SJSA1 (cell line): ENCODE data around the gene FRMD5. TPM values are rescaled to one million over a fixed set of nuclear protein-coding genes. Genes with fewer than 3 reads are reported as not detected.
A peak's percentile ranks its signal among the peaks of the same experiment; 100 is the strongest.

ENCODE experiments used
- DNase-seq, 2 experiments: peaks; one replicate each; pipeline ENCODE4 v3.0.0-alpha.2; 2015 to 2020; ENCODE audit warnings: low spot score in 2 of 2, low read depth in 1 of 2
- H3K27ac ChIP-seq: fragments of 250-450 bp; sonication (Bioruptor Pico); 2 replicates; pipeline ENCODE4 v1.5.1; 2020; ENCODE audit warnings: mild to moderate bottlenecking, moderate library complexity
- H3K27me3 ChIP-seq: fragments of 250-450 bp; sonication (Bioruptor Pico); replicated peaks from 2 replicates; pipeline ENCODE4 v1.5.1; 2020; ENCODE audit warnings: mild to moderate bottlenecking, moderate library complexity
- H3K36me3 ChIP-seq: fragments of 250-450 bp; sonication (Bioruptor Pico); 2 replicates; pipeline ENCODE4 v1.5.1; 2020; ENCODE audit warnings: mild to moderate bottlenecking
- H3K4me1 ChIP-seq: fragments of 250-450 bp; sonication (Bioruptor Pico); replicated peaks from 2 replicates; pipeline ENCODE4 v1.6.1; 2021; ENCODE audit warnings: mild to moderate bottlenecking
- H3K4me3 ChIP-seq: fragments of 250-450 bp; sonication (Bioruptor Pico); 2 replicates; pipeline ENCODE4 v1.5.1; 2020; ENCODE audit warnings: mild to moderate bottlenecking
- H3K9me3 ChIP-seq: fragments of 250-450 bp; sonication (Bioruptor Pico); replicated peaks from 2 replicates; pipeline ENCODE4 v1.5.1; 2020; ENCODE audit warnings: mild to moderate bottlenecking
- total RNA-seq: library from RNA; depleted of rRNA; stranded (reverse); fragments of >200 nt; shearing (Covaris generic); gene quantifications from 2 replicates; pipeline ENCODE4 v1.2.3, GENCODE V29; 2014

The FRMD5 gene
- total RNA-seq, 1 experiment from 2014 or later = 3.8 TPM

- no peaks in the 10 kb centered on the region for H3K27me3 ChIP-seq
- H3K4me1 ChIP-seq = peaks cover 42% of the 10 kb centered on the region
- H3K4me3 ChIP-seq = no peak overlapping the region
- DNase-seq = peak; percentile 76 to 83
- H3K9me3 ChIP-seq = no peaks in the 10 kb centered on the region
- peak overlapping the region; percentile 69 for H3K27ac ChIP-seq
- H3K36me3 ChIP-seq = no peaks in the 10 kb centered on the region; the same call in 1 of the 2 replicates
These were observed 283.8 kb downstream of the FRMD5 start for GRCh38 chr15:43911235-43911781.

DNA sequence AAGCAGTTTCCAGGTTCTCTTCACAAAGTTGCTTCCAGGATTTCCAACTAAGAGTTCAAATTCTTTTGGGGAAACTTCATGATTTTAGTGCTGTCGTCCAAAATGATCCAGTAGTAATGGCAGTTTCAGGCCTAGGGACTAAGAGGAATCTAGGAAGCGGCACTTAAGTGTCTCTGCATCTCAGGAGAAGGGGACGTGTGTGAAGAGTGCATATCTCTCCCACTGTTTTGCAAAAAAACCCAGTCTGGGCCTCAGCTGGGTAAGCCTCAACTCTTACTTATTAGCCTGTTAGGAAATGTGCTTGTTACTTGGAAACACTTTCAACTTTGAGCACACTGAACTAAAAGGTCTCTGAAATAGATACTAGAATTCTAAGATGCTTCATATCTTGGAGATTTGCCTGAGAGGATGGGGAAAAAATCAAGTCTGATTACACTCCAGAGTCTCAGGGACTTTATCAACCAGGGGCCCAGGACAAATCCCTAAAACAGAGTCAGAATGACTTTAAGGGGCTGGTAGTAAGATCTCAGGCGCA lies 286.5 kb downstream of the FRMD5 start:
- H3K27ac ChIP-seq = no peak overlapping the region

DNA sequence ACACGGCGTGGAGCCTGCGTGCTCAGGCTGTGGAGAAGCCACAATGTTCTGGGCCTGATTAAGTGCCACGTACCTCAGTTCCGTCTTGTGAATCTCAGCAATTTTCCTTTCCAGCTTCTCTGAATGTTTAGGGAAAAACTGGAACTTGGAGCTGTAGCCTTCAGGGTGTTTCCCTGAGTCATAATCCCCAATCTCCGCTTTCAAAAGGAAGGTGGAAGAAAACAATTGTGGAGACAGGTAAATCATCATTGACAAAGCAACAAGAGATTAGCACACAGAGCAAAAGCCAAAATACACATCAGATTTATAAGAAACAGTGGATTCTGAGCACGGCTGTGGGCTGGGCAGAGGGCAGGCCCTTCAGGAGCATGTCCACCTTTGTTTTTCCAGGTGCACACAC lies 289.3 kb downstream of the FRMD5 start:
- Histone ChIP-seq H3K9me3 (no peaks in the 10 kb centered on the region), H3K36me3 (no peaks in the 10 kb centered on the region), H3K4me3 (no peak overlapping the region), H3K27ac (no peak overlapping the region), H3K27me3 (no peaks in the 10 kb centered on the region), H3K4me1 (peaks cover 13% of the 10 kb centered on the region)
- DNase-seq = no peak

More for the DNA sequence above, 286.5 kb downstream of the FRMD5 start:
- peaks cover 40% of the 10 kb centered on the region for H3K4me1 ChIP-seq
- no peaks in the 10 kb centered on the region; the same call in 1 of the 2 replicates for H3K36me3 ChIP-seq
- H3K27me3 ChIP-seq = no peaks in the 10 kb centered on the region
- no peak overlapping the region for H3K4me3 ChIP-seq
- no peaks in the 10 kb centered on the region for H3K9me3 ChIP-seq
- DNase-seq = no peak

DNA sequence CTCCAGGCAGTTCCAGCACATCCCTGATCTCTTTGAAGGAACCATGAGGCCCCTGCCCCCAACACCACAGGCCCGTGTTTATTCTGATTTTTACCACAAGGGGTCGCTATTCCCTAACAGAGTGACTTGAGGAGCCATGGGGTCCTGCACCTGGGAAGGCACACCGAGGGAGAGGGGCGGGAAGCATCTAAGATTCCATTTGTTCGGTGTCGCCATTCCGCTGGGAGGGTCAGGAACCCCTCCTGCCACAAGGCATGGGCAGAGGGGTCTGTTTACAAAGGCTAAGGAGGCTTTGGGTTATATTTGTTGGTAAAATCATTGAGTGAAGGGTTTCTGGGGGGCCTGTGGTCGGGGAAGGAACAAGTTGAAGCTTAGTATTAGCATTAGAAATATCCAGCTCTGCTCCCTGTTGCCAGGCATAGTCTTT lies 291.2 kb downstream of the FRMD5 start:
- peak; percentile 75 to 79 for DNase-seq
- peaks cover 11% of the 10 kb centered on the region for H3K4me1 ChIP-seq

DNA sequence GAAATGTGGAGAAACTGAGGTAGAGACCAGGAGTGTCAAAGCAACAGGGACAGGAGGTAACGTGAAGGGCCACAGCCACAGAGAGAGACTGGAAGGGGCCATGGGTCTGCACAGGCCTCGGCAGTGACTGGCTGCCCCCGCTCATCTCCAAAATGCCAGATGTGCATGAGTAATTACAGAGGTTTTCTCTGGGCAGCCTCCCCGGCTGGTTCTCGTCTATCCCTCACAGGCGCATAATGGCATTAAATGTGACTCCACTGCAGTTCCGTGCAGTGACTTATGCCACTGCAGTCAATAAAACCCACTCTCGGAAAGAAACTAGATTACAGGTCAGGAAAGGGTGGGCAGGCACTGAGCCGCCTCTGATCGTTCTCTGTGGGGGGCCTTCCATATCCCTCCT lies 293.6 kb downstream of the FRMD5 start:
- Histone ChIP-seq H3K4me3 (no peak overlapping the region), H3K9me3 (no peaks in the 10 kb centered on the region), H3K4me1 (peaks cover 11% of the 10 kb centered on the region), H3K27ac (no peak overlapping the region), H3K36me3 (no peaks in the 10 kb centered on the region), H3K27me3 (no peaks in the 10 kb centered on the region)
- no peak for DNase-seq

More for the DNA sequence above, 291.2 kb downstream of the FRMD5 start:
- Histone ChIP-seq H3K27ac (no peak overlapping the region), H3K9me3 (no peaks in the 10 kb centered on the region), H3K4me3 (no peak overlapping the region), H3K27me3 (no peaks in the 10 kb centered on the region), H3K36me3 (no peaks in the 10 kb centered on the region)

- Histone ChIP-seq H3K27me3 (no peaks in the 10 kb centered on the region), H3K27ac (no peak overlapping the region), H3K4me1 (peaks cover 11% of the 10 kb centered on the region), H3K36me3 (no peaks in the 10 kb centered on the region), H3K9me3 (no peaks in the 10 kb centered on the region), H3K4me3 (no peak overlapping the region)
- no peak for DNase-seq
These were observed 294.1 kb downstream of the FRMD5 start for GRCh38 chr15:43900996-43901395.

- Histone ChIP-seq H3K36me3 (no peaks in the 10 kb centered on the region), H3K27ac (no peak overlapping the region), H3K9me3 (no peaks in the 10 kb centered on the region), H3K4me1 (peaks cover 11% of the 10 kb centered on the region), H3K27me3 (no peaks in the 10 kb centered on the region), H3K4me3 (no peak overlapping the region)
- no peak for DNase-seq
These were observed 295.1 kb downstream of the FRMD5 start for GRCh38 chr15:43899928-43900327.

GRCh38 chr15:43898891-43899290 lies 296.2 kb downstream of the FRMD5 start:
- H3K4me3 ChIP-seq = no peak overlapping the region
- no peaks in the 10 kb centered on the region for H3K9me3 ChIP-seq
- peaks cover 4% of the 10 kb centered on the region for H3K4me1 ChIP-seq
- DNase-seq = no peak
- H3K27ac ChIP-seq = no peak overlapping the region
- no peaks in the 10 kb centered on the region for H3K36me3 ChIP-seq
- H3K27me3 ChIP-seq = no peaks in the 10 kb centered on the region

DNA sequence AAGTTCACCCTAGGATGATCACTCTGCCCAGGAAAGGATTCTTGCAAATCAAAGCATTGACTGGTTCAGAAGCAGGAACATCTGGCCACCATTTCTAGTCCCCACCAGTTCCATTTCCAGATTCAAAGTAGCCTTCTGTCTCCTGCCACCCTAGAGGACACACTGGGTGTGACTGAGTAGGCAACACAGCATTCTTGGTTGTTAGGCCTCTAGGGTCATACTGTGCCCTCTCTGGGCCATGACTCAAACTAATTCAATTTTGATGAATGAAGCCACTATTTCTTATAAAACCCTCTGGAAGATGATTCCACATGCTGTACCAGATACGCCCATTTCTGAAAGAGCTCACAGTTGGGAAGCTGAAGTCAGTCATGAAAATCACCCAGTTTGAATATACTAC lies 298.5 kb downstream of the FRMD5 start:
- Histone ChIP-seq H3K36me3 (0 out of 2 replicates have a peak, but pooled peaks cover 6% of the 10 kb centered on the region), H3K27me3 (no peaks in the 10 kb centered on the region), H3K9me3 (no peaks in the 10 kb centered on the region), H3K4me3 (no peak overlapping the region), H3K4me1 (no peaks in the 10 kb centered on the region), H3K27ac (no peak overlapping the region)
- no peak for DNase-seq

GRCh38 chr15:43895586-43895985 lies 299.5 kb downstream of the FRMD5 start:
- H3K4me3 ChIP-seq = no peak overlapping the region
- no peaks in the 10 kb centered on the region for H3K9me3 ChIP-seq
- H3K27ac ChIP-seq = no peak overlapping the region
- H3K36me3 ChIP-seq = 0 out of 2 replicates have a peak, but pooled peaks cover 6% of the 10 kb centered on the region
- no peaks in the 10 kb centered on the region for H3K4me1 ChIP-seq
- H3K27me3 ChIP-seq = no peaks in the 10 kb centered on the region
- no peak for DNase-seq

DNA sequence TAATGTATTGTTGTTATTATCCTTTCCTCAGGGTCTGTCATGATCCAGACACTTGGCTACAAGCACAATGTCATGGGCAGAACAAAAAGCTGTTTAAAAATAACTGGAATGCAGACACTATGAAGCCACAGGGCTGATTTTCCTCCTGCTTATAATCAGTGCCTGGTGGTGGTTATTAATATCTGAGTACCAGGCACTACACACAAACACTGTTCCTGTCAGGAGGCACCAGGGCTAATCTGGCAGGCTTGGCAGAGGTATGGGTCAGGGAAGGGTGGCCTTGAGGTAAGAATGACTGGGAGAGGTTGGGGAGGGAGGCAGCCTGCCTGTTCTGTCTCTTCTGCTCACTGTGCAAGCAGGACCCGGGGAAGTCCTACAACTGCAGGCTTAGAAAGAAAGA lies 301.1 kb downstream of the FRMD5 start:
- DNase-seq = no peak
- no peaks in the 10 kb centered on the region for H3K27me3 ChIP-seq
- H3K4me1 ChIP-seq = no peaks in the 10 kb centered on the region
- 0 out of 2 replicates have a peak, but pooled peaks cover 6% of the 10 kb centered on the region for H3K36me3 ChIP-seq
- H3K9me3 ChIP-seq = no peaks in the 10 kb centered on the region
- H3K27ac ChIP-seq = no peak overlapping the region
- H3K4me3 ChIP-seq = no peak overlapping the region

DNA sequence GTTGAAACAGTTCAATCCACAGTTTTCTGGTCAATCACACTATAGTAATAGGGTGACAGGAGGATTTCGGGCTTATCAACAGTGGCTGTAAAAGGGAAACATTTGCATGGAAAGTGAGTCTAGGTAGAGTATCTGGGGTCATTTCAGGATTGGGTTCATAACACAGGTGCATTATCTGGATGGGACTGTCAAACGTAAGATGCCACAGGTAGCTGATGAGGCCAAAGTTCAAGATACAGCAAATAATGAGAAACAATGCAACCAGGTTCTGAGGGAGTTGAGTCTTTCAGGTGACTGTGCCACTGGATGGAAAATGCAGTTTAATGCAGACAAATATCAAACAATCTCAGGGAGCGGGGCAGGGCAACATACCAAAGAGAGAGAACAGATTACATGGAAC lies 306.0 kb downstream of the FRMD5 start:
- Histone ChIP-seq H3K4me1 (no peaks in the 10 kb centered on the region), H3K27me3 (no peaks in the 10 kb centered on the region), H3K4me3 (no peak overlapping the region), H3K9me3 (no peaks in the 10 kb centered on the region), H3K27ac (no peak overlapping the region), H3K36me3 (peaks cover 11% of the 10 kb centered on the region; the same call in 1 of the 2 replicates)
- DNase-seq = no peak

GRCh38 chr15:43887901-43888300 lies 307.2 kb downstream of the FRMD5 start:
- DNase-seq = no peak
- H3K27ac ChIP-seq = no peak overlapping the region
- H3K4me3 ChIP-seq = no peak overlapping the region
- peaks cover 20% of the 10 kb centered on the region for H3K36me3 ChIP-seq
- H3K9me3 ChIP-seq = no peaks in the 10 kb centered on the region
- no peaks in the 10 kb centered on the region for H3K4me1 ChIP-seq
- H3K27me3 ChIP-seq = no peaks in the 10 kb centered on the region

DNA sequence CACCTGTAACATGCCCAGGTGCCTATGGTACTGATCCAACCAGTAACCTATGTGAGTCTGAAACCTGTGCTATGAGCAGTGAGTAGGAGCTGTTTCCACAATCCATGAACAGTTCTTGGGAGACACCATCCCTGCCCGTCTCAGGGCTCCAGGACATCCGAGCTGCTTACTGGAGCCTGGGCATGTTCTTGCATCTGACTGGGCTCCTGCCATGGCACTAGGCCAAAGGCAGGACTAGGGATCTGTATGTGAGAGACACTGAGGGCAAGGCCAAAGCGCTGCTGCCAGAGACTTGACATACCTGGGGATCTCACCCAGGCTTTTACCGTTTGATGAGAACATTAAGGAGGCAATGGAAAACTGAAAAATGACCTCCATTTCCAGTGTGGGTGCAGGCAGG lies 308.5 kb downstream of the FRMD5 start:
- Histone ChIP-seq H3K27ac (no peak overlapping the region), H3K9me3 (no peaks in the 10 kb centered on the region; the same call in 1 of the 2 replicates), H3K4me3 (no peak overlapping the region), H3K36me3 (peaks cover 27% of the 10 kb centered on the region), H3K4me1 (no peaks in the 10 kb centered on the region), H3K27me3 (no peaks in the 10 kb centered on the region)
- DNase-seq = no peak

DNA sequence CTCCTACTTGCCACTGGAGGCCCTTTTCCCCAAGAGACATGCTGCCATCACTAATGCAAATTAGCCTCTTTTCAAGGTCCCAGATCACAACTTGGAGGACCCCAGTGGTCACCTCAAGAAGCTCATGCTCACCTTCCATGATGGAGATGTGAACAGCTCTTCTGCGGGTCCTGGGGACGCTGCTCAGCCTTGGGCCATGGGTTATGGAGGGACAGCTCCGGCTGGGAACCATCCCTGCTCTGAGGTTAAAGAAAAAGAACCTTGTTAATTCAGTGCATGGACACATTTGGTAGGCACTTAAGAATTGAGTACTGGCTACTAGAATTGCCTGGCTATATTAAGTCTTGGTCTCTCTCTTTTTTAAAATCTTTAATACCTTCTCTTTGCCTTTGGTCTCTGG lies 311.5 kb downstream of the FRMD5 start:
- Histone ChIP-seq H3K9me3 (no peaks in the 10 kb centered on the region; the same call in 1 of the 2 replicates), H3K27me3 (no peaks in the 10 kb centered on the region), H3K27ac (no peak overlapping the region), H3K36me3 (peaks cover 50% of the 10 kb centered on the region), H3K4me1 (no peaks in the 10 kb centered on the region), H3K4me3 (no peak overlapping the region)
- no peak for DNase-seq
